ENCODE results near the gene PCDHGC5. TPM values are rescaled to one million over a fixed set of nuclear protein-coding genes. Genes with fewer than 3 reads are reported as not detected.

The PCDHGC5 gene
- total and polyA plus RNA-seq, 2 of the 8 experiments (the other 6 are each of a cell fraction or from before 2014, with no cell fraction given): 0.41 to 1.1 TPM

GRCh38 chr5:141441571-141442170 is 47.2 kb upstream of the PCDHGC5 start:
- Histone ChIP-seq H3K4me3 (ENCODE audit: extremely low read depth in 1 of 4, insufficient read depth in 2 of 4, low read depth in 3 of 4, low read length in 4 of 4) (no peak overlapping the region), H3K36me3 (ENCODE audit: control insufficient read depth in 2 of 4, insufficient read depth in 4 of 4, low read length in 3 of 4) (no peaks in the 10 kb centered on the region), H3K27me3 (replicated peaks in 1 of 4; ENCODE audit: control insufficient read depth in 3 of 4, extremely low read depth in 1 of 4, insufficient read depth in 3 of 4, low read length in 3 of 4) (no peaks in the 10 kb centered on the region), H3K4me1 (replicated peaks in 1 of 4; ENCODE audit: control insufficient read depth in 3 of 4, insufficient read depth in 4 of 4, low read length in 3 of 4) (no peaks in the 10 kb centered on the region), H3K23ac (ENCODE audit: insufficient read length) (no peak overlapping the region), H4K20me1 (replicated peaks in 1 of 2; ENCODE audit: control insufficient read depth in 1 of 2, insufficient read depth in 2 of 2, low read length in 2 of 2) (peaks cover 0 to 2% of the 10 kb centered on the region in 2 experiments), H3K27ac (ENCODE audit: low read depth, low read length) (no peak overlapping the region), H3K56ac (replicated peaks; ENCODE audit: insufficient read length, low read depth, low read length) (no peak overlapping the region), H3K79me2 (ENCODE audit: control insufficient read depth in 1 of 2, insufficient read depth in 2 of 2, low read length in 2 of 2) (no peaks in the 10 kb centered on the region), H3K23me2 (ENCODE audit: low read depth, low read length) (no peaks in the 10 kb centered on the region), H3K14ac (ENCODE audit: insufficient read length) (no peak overlapping the region), H4K8ac (ENCODE audit: extremely low read depth, insufficient read depth, low read length) (no peak overlapping the region), H4K91ac (replicated peaks; ENCODE audit: insufficient read length, low read length) (no peak overlapping the region), H3K9ac (replicated peaks in 1 of 4; ENCODE audit: extremely low read depth in 1 of 4, low read depth in 3 of 4, low read length in 3 of 4) (no peak overlapping the region), H2BK120ac (replicated peaks; ENCODE audit: low read depth, low read length) (no peak overlapping the region), H3K4ac (replicated peaks; ENCODE audit: insufficient read length, low read depth, low read length) (no peak overlapping the region), H2BK20ac (ENCODE audit: low read length) (no peak overlapping the region), H2BK5ac (ENCODE audit: low read depth, low read length) (no peak overlapping the region), H3K18ac (ENCODE audit: extremely low read depth, low read length) (no peak overlapping the region), H3K4me2 (ENCODE audit: insufficient read depth in 1 of 2, low read depth in 2 of 2, low read length in 2 of 2) (no peak overlapping the region), H2AFZ (ENCODE audit: low read length) (no peak overlapping the region), H3K9me3 (ENCODE audit: insufficient read depth in 2 of 2, low read depth in 1 of 2, low read length in 1 of 2) (peaks cover 2 to 6% of the 10 kb centered on the region in 2 experiments; a peak in 1 of 4 replicates), H2AK5ac (ENCODE audit: low read depth, low read length) (0 out of 2 replicates have a peak overlapping the region, but pooled peaks have one; percentile 9), H4K5ac (ENCODE audit: insufficient read length, low read depth, low read length) (no peak overlapping the region), H2BK15ac (ENCODE audit: low read length) (no peak overlapping the region), H3K79me1 (ENCODE audit: low read depth, low read length) (no peaks in the 10 kb centered on the region), H2BK12ac (ENCODE audit: low read depth, low read length) (no peak overlapping the region)
- ChIA-PET POLR2A (ENCODE audit: partially characterized antibody) (no interaction called here), CTCF (ENCODE audit: partially characterized antibody) (interaction anchor here (0.5 to 2.8 kb wide), 11 partner anchors 14 to 1195 kb away, joined by 3 to 10 read pairs (median 3); partner anchors contain the start of gene PCDHGB6)
- no peak for TF ChIP-seq KDM1A (IDR thresholded peaks at IDR 0.05; ENCODE audit: borderline replicate concordance, low read length)
- TF ChIP-seq ZNF274 (IDR thresholded peaks at IDR 0.05; ENCODE audit: borderline replicate concordance, extremely low read depth, low read length): no peak
- TF ChIP-seq CREB1 (IDR thresholded peaks at IDR 0.05): no peak
- WGBS, 2 experiments (ENCODE audit: extremely low coverage in 1 of 2, insufficient coverage in 1 of 2, insufficient read length in 1 of 2, insufficient replicate concordance in 2 of 2, low coverage in 1 of 2, low lambda C conversion rate in 2 of 2, missing lambda C conversion rate in 1 of 2): 96% methylated on average over 41 of the region's 50 CpGs; no CpG with 5 or more reads in 1 of the 2 experiments
- DNase-seq (ENCODE audit: low read depth in 1 of 2, low spot score in 2 of 2) (no peak), FAIRE-seq (no peak)

Measured in H1 (cell line).